NCI-H748 (cell line): ENCODE results near the gene SLC52A1.
"Not testable (repeated sequence)": the region's sequence is repeated elsewhere in the genome, so short reads cannot be mapped to it uniquely, and the experiment has no call there.

Experiments used
- DNase-seq: peaks from one replicate; lab custom pipeline; 2025; ENCODE audit not compliant: unreplicated experiment; lab: John Stamatoyannopoulos, UW

The SLC52A1 gene

GRCh38 chr17:5031365-5032082 is 3.7 kb downstream of the SLC52A1 start:
- DNase-seq: peak; percentile 84

DNA sequence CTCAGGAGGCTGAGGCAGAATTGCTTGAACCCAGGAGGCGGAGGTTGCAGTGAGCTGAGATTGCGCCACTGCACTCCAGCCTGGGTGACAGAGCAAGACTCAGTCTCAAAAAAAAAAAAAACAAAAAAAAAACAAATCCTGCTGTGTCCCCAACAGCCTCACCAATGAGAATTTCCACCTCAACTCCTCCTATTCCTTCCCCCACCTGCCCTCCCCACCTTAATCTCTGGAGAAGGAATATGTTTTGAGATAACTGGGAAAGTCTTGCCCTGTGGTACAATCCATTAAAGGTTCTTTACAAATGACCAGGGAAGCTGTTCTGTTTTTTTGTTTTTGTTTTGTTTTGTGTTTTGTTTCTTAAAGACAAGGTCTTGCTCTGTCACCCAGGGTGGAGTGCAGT is 5.1 kb downstream of the SLC52A1 start:
- DNase-seq: not testable (repeated sequence)

- no peak for DNase-seq
These were observed 7.3 kb downstream of the SLC52A1 start for GRCh38 chr17:5027916-5028315.

DNA sequence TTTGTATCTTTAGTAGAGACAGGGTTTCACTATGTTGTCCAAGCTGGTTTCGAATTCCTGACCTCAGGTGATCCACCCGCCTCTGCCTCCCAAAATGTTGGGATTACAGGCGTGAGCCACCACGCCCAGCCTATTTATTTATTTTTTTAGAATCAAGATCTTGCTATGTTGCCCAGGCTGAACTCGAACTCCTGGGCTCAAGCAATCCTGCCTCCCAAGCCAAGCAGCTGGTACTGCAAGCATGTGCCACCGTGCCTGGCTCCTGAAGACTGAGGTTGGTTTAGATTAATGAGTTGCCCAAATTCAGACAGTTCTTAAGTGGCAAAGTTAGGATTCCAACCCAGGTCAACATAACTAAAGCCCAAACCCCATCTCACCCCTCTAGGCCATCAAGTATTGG is 7.9 kb downstream of the SLC52A1 start:
- DNase-seq: no peak

DNA sequence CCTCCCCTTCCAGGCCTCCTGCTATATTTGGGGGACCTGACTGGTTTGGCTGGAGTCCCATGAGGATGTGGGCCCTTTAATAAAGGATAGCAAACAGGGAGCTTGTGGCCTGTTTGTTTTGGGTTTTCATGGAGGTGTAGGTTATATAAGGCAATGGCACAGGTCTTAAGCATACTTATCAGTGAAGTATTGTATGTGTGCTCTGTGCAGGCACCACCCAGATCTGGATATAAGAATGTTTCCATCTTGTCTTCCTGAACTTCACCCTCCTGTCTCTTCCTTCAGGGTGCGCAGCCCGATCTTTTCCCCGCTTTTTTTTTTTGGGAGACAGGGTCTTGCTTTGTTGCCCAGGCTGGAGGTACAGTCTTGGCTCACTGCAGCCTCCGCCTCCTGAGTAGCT is 10.6 kb downstream of the SLC52A1 start:
- DNase-seq: no peak

DNA sequence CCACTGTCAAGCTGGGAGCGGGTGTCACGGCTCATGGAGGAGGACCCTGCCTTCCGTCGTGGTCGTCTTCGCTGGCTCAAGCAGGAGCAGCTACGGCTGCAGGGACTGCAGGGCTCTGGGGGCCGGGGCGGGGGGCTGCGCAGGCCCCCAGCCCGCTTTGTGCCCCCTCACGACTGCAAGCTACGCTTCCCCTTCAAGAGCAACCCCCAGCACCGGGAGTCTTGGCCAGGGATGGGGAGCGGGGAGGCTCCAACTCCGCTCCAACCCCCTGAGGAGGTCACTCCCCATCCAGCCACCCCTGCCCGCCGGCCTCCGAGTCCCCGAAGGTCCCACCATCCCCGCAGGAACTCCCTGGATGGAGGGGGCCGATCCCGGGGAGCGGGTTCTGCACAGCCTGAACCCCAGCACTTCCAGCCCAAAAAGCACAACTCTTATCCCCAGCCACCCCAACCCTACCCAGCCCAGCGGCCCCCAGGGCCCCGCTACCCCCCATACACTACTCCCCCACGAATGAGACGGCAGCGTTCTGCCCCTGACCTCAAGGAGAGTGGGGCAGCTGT is 11.6 kb downstream of the SLC52A1 start:
- DNase-seq: no peak

DNA sequence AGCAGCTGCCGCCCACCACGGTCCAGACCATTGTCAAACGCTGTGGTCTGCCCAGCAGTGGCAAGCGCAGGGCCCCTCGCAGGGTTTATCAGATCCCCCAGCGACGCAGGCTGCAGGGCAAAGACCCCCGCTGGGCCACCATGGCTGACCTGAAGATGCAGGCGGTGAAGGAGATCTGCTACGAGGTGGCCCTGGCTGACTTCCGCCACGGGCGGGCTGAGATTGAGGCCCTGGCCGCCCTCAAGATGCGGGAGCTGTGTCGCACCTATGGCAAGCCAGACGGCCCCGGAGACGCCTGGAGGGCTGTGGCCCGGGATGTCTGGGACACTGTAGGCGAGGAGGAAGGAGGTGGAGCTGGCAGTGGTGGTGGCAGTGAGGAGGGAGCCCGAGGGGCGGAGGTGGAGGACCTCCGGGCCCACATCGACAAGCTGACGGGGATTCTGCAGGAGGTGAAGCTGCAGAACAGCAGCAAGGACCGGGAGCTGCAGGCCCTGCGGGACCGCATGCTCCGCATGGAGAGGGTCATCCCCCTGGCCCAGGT is 13.0 kb downstream of the SLC52A1 start:
- DNase-seq: no peak

DNA sequence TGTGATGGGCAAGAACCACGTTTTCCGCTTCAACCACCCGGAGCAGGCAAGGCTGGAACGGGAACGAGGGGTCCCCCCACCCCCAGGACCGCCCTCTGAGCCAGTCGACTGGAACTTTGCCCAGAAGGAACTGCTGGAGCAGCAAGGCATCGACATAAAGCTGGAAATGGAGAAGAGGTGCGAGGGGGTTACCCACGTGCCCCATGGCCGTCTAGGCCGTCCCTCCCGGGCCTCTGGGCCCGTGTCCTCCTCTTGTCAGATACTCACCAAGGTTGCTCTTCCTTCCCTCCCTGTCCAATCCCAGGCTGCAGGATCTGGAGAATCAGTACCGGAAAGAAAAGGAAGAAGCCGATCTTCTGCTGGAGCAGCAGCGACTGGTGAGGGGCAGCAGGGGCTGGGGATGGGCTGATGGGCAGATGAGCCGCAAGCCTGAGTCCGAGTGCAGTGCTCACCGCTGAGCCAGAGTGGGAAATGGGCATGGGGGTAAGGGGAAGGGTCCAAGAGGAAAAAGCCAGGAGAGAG is 14.7 kb downstream of the SLC52A1 start:
- DNase-seq: no peak

- DNase-seq: no peak
These were observed 15.7 kb downstream of the SLC52A1 start for GRCh38 chr17:5019475-5019956.

- DNase-seq: no peak
These were observed 20.9 kb downstream of the SLC52A1 start for GRCh38 chr17:5014357-5014756.

- DNase-seq: no peak
These were observed 23.3 kb downstream of the SLC52A1 start for GRCh38 chr17:5011928-5012327.

DNA sequence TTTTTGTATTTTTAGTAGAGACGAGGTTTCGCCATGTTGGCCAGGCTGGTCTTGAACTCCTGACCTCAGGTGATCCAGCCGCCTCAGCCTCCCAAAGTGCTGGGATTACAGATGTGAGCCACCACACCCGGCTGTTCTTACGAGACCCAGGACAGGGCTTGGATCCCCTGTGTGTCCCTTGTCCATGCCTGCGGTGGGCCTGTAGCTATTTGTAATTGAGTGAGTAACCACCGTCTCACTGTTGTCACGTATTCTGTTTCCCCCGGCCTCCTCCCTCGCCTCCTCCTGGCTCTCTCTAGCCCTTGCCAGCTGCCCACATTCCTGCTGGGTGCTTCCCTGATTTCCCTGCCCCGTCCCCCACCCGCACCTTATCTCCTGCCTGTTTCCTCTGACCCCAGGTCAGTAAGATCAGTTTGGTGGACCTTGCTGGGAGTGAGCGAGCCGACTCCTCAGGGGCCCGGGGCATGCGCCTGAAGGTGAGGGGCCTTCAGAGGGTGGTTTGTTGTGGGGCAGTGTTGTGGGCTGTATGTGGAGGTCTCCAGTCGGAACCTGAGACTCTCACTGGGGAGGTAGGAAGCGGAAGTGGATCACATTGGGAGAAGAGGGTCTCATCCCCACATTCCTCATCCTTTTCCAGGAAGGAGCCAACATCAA is 31.9 kb downstream of the SLC52A1 start:
- DNase-seq: no peak

GRCh38 chr17:5002121-5002788 is 33.0 kb downstream of the SLC52A1 start:
- DNase-seq: no peak

GRCh38 chr17:5000237-5000639 is 35.0 kb downstream of the SLC52A1 start:
- no peak for DNase-seq

DNA sequence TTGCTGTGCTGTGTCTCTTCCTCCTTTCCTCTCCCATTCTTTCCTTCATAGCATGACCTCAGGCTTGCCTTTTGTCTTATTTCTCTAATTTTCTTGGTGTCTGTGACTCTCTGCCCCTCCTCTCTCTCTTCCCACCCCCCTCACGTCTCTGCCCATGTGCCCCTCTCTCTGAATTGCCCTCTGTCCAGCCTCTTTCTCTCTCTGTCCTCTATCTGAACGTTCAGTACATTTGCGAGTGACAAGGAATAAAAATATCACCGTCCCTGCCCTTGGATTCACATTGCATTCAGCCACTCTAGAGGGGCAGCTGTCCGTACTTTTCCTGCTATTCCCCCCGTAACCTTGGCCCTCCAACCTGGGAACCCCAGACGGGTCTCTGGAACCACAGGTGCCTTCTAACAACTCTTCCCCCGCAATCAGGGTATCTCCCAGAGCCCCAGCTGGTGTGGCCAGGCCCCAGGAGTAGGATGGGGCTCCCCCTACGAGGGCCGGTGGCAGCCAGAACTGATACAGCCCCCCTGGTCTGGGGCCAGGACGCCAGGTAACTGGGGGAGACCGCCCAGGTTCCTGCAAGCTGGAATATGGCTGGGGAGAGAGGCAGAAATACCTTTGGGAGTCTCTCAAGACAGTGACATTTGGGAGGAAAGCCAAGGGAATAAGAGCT is 35.7 kb downstream of the SLC52A1 start:
- DNase-seq: no peak

DNA sequence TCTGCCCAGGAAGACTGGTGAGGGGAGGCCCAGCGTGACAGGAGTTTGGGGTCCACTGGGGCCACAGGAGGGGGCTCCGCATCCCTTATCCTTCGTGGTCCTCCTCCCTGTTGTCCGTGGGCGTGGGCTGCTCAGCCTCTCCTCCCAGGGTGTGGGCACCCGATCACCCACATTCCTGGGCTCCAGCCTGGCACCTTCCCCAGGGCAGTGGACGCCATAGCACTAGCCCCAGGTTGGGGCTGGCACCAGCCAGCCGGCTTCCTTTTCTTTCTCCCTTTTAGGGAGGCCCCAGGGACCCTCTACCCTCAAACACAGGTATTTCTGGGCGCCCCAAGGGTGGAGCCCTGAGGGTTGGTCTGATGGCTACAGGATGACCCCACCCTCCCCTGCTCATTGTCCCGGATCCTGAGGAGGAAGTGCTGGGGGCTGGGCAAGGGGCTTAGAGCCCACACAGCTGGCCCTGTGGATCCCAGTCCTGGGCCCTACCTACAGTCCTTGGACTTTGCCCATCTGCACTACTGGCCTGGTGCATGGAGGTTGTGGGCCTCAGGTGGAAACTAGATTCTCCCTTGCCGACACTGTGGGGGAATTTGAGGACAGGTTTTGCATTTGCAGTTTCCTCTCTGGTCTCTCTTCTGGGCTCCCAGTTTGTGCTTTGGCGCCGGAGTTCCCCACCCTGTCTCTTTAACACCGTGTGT is 36.3 kb downstream of the SLC52A1 start:
- DNase-seq: no peak

DNA sequence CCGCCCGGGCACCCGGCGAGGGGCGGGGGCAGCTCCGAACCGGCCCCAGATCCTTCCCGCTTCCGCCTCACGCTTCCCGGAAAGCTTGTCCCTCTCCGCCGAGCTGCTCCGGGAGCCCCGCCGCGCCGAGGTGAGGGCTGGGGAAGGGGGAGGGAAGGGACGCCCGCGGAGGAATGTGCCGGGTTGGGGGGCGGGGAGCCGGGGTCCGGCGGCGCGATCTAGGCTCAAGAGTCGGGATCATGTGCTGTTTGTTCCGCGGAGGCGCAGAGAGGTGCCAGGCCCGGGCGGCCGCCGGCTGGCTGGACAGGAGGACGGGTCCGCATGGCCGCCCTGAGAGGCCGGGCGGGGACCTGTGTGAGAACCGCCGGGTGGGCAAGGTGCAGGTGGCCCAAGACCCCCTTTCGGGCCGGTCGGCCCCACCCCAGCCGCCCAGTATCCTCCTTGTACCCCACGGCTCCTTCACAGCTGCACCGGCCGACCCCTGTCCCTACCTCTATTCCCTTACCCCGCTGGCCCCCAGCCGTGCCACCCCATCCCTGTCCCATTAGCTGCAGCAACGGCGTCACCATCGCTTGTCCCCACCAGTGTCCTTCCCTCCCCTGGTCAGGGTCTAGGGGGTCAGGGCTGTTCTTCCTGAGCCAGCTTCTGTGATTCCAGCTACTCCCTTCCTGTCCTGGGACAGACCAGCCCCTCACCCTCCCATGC is 37.0 kb downstream of the SLC52A1 start:
- no peak for DNase-seq

DNA sequence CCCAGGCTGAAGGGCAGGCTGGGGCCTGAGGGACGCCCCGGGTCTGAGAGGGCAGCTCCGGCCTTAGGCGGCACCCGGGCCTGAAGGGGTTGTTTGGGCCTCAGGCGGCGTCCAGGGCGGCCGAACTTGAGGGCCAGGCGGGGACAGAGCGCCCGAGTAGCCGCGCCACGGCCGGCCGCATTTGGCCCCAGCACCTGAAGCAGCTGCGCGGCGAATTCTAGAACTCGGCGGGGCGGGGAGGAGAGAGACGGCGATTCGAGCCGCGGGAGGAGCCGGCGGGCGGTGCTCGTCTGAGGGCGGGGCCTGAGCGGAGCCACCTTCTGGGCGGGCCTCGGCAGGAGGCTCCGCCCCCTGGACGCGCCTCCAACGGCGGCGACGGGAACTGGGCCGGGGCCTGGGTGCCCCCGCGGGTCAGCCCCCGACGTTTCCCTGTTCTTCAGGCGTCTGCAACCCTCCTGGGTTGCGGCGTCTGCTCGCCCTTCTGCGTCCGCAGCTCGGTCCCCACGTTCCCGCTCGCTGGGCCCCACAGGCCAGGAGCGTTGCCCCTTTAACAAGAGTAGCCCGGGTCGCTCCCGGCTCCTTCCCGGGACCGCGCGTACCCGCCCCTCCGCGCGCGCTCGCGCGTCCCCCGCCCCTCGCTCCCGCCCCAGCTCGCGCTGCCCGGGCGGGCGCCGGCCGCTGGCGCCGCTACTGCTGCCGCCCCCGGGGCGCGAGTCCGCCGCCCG is 37.8 kb downstream of the SLC52A1 start, which contains the start of the genes INCA1 and KIF1C:
TSS of gene INCA1 (minus strand) at position 221 of the 725 bp plus-strand sequence. CDS start 3,085 bp downstream, outside the sequence.
TSS of gene KIF1C (plus strand) at position 649 of the 725 bp plus-strand sequence. CDS start 2,297 bp downstream, outside the sequence.
- peak; percentile 95 for DNase-seq
